SHP77 (cell line): ENCODE results near the gene RAB20.
"Not testable (repeated sequence)": the region's sequence is repeated elsewhere in the genome, so short reads cannot be mapped to it uniquely, and the experiment has no call there.

ENCODE experiments used
- DNase-seq, 2 experiments: peaks; one replicate each; lab custom pipeline; 2025; lab: John Stamatoyannopoulos, UW

RAB20 gene

GRCh38 chr13:110554946-110555345 is 6.6 kb downstream of the RAB20 start:
- DNase-seq, result no peak

DNA sequence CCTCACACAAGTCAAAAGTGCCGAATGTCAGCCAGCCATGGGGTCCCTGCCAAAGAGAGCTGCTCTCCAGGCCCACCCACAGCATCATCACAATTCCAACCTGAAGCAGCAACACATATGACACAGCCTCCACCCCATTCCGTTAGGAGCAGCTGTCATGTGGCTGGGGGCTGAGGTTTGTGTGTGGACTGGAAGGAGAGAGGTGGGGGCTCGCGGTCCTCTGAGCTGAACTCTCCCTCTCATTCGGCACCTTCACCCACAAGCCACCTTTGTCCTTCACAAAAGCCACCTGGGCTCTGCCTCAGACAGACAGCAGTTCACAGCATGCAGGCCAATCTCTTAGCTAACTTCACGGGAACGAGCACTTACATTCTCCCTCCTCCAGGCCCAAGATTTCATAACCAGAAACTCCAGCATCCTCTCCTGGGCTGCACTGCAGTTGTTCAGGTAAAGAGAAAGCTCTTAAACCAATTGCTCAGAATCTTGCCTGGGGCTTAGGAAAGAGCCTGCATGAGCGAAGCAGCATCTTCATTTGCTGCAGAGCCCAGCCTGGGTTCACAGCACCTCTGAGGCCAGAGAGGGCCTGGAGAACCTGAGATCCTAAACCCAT is 7.2 kb downstream of the RAB20 start:
- no peak for DNase-seq

DNA sequence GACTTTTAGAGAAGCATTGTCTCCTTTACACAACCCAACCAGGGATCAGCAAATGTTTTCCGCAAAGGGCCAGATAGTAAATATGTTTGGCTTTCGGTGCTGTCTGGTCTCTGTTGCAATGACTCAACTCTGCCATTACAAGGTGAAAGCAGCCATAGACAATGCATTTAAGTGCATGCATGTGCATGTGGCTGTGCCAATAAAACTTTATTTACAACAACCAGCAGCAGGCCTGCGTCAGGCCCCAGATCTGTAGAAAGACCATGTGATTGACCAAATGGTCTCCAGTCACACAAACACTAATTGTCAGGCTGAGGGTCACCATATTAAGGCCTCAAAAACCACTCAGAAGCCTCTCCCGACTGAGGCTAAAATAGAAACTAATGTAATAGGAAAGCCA is 8.1 kb downstream of the RAB20 start:
- no peak for DNase-seq

GRCh38 chr13:110552767-110553166 is 8.8 kb downstream of the RAB20 start:
- no peak for DNase-seq

DNA sequence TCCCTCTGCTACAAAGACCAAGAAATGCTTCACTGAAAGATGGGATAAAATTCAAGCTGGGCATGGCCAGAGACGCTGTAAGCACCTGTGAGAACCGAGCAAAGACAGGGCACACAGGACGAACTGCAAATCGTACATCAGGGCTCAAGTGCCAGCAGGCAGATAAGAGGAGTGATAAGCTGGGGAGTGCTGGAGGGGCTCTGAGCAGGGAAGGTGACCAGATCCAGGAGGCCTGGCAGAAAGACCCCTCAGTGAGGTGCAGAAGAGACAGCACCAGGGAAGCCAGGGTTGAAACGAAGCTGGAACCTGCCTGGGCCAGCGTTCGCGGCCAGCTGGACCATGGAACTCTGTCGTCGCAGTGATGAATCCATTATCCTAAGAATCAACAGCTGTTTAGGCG is 10.2 kb downstream of the RAB20 start:
- no peak for DNase-seq

- no peak for DNase-seq
Measured at GRCh38 chr13:110549795-110550160, 11.7 kb downstream of the RAB20 start.

GRCh38 chr13:110548891-110549794 is 12.4 kb downstream of the RAB20 start:
- DNase-seq, result no peak

DNA sequence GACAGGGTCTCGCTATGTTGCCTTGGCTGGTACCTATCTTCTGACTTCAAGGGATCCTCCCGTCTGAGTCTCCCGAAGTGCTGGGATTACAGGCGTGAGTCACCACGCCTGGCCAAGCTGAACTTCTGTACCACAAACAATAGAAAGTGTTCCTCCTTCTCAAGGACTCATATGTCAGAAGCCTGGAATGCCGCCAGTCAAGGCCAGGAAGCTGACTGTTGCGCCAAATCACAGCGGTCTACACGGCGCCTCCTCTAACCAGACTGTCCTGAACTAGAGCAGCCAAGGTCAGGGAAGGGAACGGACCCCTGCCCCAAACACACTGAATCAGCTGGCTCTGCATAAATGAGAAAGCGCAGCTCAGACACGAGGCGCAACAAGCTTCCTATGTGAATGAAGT is 14.6 kb downstream of the RAB20 start:
- no peak for DNase-seq

DNA sequence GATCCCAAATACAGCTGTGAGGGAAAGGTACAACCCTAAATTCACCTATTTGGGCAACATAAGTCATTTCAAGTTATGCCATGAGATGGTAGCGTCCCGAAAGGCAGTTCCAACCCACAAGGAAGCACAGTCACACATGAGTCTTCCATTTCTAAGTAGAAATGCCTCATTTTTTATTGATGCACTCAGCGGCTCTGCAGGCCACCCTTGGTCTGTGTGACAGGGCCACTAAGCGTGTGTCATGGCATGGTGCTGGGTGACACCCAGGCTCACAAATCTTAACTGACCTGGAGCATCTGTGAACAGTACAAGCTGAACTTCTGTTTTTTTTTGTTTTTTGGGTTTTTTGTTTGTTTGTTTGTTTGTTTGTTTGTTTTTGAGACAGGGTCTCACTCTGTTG is 15.1 kb downstream of the RAB20 start:
- DNase-seq, result no peak

DNA sequence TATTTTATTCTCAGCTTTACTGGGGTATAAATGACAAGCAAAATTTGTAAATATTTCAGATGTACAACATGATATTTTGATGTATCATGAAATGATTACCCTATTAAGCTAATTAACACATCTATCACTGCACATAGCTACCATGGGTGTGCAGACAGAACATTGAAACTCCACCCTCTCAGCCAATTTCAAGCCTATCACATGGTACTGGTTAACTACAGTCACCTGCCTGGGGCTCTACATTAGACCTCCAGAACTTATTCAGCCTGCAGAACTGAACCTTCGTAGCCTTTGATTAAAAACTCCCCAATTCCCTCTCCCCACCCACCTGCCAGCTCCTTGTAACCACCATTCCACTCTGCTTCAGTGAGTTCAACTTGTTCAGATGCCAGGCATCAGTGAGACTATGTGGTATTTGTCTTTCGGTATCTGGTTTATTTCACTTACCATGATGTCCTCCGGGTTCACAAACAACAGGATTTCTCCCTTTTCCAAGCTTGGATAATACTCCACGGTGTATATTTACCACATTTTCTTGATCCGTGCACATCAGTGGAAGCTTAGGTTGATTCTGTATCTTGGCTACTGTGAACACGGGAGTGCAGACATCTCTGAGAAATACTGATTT is 19.2 kb downstream of the RAB20 start:
- DNase-seq, result no peak

DNA sequence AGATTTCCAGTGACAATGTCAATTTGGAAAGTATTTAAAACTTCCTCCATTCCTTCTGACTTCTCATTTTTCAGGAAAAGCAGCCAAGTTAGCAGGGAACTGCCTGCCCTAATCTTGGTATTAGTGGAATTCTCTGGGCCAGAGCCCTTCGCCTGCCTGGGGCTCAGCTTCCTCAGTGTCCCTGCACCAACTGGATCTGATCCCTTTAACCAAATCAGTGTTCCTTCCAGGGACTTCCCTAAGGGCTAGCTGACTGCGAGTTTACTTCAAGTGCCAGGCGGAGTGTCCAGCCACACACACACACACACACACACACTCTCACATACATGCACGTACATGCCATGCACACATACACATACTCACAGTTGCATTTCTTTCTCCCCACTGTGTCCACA is 20.0 kb downstream of the RAB20 start:
- no peak for DNase-seq

GRCh38 chr13:110540871-110541525 is 20.5 kb downstream of the RAB20 start:
- no peak for DNase-seq

DNA sequence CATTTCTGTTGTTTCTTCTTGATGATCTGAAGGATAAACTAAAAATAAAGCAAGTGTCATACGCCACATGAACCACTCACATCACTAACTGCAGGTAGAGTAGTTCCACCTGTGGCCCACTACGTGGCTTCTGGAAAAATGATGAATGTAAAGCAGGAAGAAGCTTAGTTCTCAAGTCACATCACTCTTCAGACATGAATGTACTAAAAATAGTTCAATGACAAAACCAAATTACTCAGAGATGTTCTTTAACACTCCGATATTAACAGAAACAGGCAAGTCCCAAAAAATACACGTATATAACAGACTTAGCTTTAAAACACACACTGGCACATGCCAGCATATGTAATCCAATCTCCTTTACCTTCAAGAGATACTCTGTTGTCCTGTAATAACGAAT is 21.6 kb downstream of the RAB20 start:
- no peak for DNase-seq

DNA sequence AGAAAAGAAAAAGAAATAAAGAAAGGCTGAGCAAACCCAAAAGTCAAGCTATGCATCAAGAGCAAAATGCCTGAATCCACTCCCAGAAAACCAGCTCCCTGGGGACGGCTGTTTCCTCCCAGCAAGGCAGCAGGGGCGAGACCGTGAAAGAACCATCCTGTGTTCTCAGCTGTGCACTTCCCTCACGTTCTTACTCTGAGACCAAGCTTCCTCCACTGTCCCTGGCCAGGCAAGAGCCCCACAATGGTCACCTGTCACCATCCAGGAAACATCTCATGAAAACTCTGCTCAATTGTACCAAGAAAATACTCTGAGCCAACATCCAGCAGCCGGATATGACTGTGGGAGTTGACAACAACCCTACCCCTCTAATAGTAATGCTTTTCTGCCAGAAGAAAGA is 22.9 kb downstream of the RAB20 start:
- DNase-seq, result peak in 1 of 2 experiments; percentile 19

GRCh38 chr13:110536006-110536693 is 25.4 kb downstream of the RAB20 start:
- no peak for DNase-seq

- no peak for DNase-seq
Measured at GRCh38 chr13:110535526-110535925, 26.0 kb downstream of the RAB20 start.

DNA sequence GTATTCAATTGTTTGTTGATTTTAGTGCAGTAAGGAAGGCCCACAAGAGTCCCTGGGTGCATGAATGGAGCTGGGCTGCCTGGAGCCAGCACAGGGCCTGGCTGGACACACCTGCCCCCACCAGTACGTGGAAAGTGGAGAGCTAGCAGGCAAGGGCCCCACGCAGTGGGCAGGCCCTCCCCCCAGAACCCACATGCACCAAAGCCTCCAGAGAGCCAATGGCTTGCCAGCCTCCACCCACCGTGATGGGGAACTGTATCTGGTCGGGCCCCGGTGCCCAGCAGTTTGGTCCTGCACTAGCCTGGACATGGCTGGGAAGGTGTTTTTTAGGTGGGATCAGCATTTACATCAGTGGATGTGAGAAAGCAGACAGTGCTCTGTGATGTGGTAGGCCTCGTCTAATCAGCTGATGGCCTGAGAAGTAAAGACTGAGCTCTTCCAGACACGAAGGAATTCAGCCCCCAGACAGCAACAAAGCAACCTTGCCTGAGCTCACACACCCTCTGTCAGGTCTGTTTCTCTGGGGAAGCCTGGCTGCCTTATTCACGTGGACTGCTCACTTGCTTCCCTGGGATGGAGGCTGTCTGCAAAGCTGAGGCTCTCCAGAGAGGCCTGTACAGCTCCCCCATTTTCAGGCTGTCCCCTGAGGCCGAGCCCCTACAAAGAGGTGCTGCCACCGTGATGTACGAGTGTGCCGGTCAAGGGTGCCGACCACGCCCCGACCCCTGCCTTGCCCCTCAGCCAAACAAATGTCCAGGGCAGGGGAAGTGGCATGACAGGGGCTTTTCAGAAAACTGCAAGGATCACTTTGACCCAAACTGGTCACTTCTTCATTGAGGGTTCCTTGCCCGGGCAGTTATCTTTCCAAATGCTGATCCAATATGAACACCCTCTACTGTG is 27.5 kb downstream of the RAB20 start:
- no peak for DNase-seq

GRCh38 chr13:110532258-110532657 is 29.3 kb downstream of the RAB20 start:
- not testable (repeated sequence) for DNase-seq

DNA sequence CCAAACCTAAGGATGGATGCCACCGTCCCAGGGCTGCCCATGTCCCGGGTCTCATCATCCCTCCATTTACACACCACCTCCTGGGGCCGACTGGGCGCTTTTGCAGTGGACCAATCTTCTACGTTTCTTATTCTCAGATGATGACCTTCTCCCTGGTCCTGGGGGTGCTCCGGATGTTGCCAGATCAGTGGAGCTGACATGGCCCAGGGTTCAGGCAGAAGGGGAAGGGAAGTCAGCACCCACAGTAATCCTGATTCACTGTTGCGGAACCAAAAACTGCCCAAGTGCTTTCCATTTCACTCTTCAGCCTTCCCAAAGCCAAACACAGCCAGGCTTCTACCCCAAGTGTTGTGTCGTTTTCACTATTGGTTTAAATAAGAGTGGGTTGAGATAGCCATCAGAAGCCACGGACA is 29.8 kb downstream of the RAB20 start:
- no peak for DNase-seq

GRCh38 chr13:110531100-110531499 is 30.4 kb downstream of the RAB20 start:
- no peak for DNase-seq
